Ureter (tissue), 1 donor: ENCODE results near the gene DCLRE1A. TPM values are rescaled to one million over a fixed set of nuclear protein-coding genes. Genes with fewer than 3 reads are reported as not detected.
A peak's percentile ranks its signal among the peaks of the same experiment; 100 is the strongest.

Experiments
- DNase-seq: peaks from one replicate; pipeline ENCODE4 v3.0.0-alpha.2; 2020; ENCODE audit warnings: low spot score
- total RNA-seq: library from RNA; stranded (reverse); gene quantifications from one replicate; pipeline ENCODE4 v1.2.4, GENCODE V29; 2023
- donor health status: DM: yes; HTN: yes; CAD: no.

The DCLRE1A gene
- 8.3 TPM for total RNA-seq

GRCh38 chr10:113854013-113854760 lies at the start of gene DCLRE1A, which contains the start of gene NHLRC2:
TSS of gene DCLRE1A (minus strand) at chr10:113854082. CDS start at chr10:113853182, 900 bp downstream.
TSS of gene NHLRC2 (plus strand) at chr10:113854661. CDS start at chr10:113854873, 212 bp downstream.
- peak; percentile 79 for DNase-seq

DNA sequence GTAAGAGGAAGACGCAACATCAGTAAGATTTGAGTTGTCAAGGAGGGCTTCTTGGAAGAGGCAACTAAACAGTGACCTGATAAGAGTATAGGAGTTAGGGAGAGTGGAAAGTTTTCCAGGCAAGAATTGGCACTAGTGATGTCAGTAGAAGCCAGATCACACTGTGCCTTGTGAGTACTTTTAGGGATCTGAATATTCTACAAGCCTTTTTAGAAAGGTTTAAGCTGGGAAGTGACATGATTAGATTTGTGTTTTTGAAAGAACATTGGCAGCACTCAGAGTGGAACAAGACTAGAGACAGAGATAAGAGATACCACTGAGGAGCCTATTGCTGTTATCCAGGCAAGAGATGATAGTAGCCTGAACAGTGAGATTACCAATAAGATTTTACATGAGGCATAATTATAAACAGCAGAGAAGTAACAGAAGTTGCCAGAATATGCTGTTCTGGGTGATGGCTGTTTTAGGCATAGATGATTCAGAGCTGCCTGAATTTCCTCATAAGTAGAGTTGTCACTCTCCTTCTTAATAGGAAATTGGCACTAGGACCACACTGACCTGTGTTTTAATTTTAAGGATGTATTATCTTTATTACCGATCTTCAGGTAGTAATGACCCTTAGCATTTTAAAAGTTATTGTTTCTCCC lies 46.2 kb upstream of the DCLRE1A start:
- no peak for DNase-seq

DNA sequence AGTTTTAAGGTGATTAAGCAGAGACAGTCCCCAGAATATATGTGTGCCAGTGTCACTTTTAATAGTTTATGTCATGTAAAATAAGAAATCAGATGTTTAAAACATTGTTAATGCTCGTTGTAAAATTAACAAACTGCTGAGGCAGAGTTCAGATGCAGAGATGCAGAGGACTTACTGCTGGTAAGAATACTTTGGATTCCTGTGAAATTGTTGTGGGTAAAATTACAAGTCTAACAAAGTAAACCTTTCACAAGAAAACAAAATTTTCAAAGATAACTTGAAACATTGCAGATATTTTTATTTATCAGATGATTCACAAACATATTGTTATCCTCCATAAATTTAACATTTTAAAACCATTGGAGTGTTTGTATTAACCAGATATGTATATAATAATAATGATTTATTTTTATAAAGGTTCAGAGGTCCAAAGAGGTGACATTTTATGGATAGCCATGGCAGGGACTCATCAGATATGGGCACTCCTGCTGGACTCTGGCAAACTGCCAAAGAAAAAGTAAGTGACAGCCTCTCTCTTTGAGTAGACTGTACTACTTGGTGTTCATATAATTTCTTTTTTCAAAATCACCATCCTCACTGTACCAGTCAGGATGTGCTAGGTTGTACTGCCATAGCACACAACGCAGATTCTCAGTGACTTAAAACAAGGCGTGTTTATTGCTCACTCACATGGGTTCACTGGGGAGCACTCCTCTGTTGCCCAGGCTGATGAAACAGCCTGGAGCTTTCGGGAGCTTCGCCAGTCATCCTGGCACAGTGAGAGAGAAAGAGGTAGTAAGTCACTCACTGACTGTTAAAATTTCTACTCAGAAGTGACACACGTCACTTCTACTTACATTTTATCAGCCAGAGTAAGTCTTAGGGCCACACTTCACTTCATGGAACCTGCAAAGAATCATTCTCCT lies 44.1 kb upstream of the DCLRE1A start:
- DNase-seq, result no peak

DNA sequence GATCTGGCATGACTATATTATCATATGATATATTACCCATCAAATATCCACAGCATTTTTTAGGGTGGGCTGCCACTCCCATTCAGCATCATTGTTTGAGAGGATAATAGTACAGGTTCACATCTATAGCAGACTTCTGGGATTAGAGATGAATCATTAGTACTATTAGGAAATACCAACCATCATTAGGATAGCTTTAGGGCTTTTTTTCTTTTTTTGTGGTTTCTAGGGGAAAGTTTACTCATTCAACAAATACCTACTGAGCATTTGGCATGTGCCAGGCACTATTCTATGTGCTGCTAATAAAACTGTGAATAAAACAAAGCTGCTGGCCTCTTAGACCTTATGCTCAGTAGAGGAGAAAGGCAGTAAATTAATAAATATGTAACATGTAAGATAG lies 41.1 kb upstream of the DCLRE1A start:
- no peak for DNase-seq

GRCh38 chr10:113894581-113894980 lies 40.7 kb upstream of the DCLRE1A start:
- DNase-seq, result no peak

DNA sequence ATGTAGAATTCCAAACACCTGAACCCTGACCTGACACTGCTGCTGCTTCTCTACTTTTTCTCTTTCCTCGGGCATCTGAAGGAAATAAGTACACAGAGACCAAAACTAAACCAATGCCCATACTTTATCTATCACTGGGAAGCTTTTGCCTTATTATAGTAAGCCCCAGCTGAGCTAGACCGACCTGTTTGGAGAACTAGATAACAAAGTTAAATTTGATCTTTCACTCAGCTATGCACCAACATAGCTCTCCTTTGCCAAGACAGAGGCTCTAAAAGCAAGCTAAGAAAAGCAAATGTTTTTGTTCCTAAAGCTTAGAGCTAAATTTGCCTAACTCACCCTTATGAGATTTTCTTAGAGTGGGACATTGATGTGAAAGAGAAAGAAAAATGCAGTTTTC lies 39.7 kb upstream of the DCLRE1A start:
- no peak for DNase-seq

DNA sequence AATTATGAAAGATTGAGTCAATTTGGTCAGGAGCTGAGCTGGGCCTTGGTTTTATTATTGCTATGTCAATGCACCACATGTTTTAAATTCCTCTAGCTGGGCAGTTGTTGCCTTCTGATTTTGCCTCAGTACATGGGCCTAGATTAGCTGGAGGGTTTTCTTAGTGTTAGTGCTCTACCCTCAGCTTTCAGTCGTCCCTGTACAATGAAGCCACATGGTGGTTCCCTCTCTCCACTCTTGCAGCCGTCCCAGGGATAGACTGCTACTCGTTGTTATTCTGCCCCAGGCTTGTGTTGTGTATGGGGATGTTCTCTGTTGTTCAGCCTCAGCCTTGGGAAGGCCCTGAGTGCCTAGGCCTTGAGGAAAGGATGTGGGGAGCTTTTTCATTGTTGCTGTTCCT lies 37.6 kb upstream of the DCLRE1A start:
- DNase-seq, result no peak

DNA sequence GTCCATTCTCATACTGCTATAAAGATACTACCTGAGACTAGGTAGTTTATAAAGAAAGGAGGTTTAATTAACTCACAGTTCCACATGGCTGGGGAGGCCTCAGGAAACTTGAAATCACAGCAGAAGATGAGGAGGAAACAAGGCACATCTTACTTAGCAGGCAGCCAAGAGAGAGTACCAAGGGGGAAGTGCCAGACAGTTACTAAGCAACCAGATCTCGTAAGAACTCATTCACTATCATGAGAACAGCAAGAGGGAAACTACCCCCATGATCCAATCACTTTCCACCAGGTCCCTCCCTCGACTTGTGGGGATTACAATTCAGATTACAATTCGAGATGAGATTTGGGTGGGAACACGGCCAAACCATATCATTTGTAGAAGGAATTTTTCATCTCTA lies 36.9 kb upstream of the DCLRE1A start:
- no peak for DNase-seq

GRCh38 chr10:113889911-113890310 lies 36.0 kb upstream of the DCLRE1A start:
- DNase-seq, result no peak

- no peak for DNase-seq
Measured at GRCh38 chr10:113882240-113882639, 28.4 kb upstream of the DCLRE1A start.

DNA sequence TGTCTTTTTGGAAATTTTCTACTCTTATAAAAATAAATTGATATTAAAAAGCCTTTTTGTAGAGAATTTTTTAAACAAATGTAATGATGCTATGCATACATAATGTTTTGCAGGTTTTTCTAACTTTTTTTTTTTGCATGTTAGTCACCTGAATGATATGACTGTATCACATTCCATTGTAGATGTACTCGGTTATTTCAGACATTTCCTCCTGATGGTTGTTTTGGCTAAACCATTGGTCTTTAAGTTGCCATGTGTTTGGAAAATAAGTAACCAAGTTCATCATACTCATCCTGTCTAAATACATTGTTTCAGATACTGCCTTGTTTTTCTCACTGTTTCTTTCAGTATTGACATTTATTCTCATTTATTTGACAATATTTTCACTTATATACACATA lies 26.4 kb upstream of the DCLRE1A start:
- DNase-seq, result no peak

- DNase-seq, result no peak
Measured at GRCh38 chr10:113879691-113880090, 25.8 kb upstream of the DCLRE1A start.

- no peak for DNase-seq
Measured at GRCh38 chr10:113876461-113876860, 22.6 kb upstream of the DCLRE1A start.

- DNase-seq, result no peak
Measured at GRCh38 chr10:113875212-113875611, 21.3 kb upstream of the DCLRE1A start.

GRCh38 chr10:113872139-113873030 lies 18.5 kb upstream of the DCLRE1A start:
- DNase-seq, result no peak

DNA sequence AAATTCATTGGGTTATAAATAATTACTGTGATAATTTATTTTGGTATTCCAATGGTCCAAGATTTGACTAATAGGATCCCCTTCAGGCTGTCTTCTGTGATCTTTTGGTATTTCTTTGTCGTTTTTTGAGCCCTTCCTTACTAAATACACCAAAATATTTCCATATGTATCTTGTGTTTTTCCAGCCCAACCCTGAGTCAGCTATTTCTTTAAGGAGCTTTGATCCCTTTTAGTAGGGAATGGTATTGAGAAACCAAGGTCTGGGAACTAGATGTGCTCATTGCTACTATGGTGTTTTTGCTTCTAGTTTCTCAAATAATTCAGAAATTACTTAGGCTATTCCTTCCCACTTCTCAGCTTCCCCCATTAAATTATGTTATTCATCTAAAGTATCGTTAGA lies 15.9 kb upstream of the DCLRE1A start:
- no peak for DNase-seq

GRCh38 chr10:113867904-113868303 lies 14.0 kb upstream of the DCLRE1A start:
- DNase-seq, result no peak

DNA sequence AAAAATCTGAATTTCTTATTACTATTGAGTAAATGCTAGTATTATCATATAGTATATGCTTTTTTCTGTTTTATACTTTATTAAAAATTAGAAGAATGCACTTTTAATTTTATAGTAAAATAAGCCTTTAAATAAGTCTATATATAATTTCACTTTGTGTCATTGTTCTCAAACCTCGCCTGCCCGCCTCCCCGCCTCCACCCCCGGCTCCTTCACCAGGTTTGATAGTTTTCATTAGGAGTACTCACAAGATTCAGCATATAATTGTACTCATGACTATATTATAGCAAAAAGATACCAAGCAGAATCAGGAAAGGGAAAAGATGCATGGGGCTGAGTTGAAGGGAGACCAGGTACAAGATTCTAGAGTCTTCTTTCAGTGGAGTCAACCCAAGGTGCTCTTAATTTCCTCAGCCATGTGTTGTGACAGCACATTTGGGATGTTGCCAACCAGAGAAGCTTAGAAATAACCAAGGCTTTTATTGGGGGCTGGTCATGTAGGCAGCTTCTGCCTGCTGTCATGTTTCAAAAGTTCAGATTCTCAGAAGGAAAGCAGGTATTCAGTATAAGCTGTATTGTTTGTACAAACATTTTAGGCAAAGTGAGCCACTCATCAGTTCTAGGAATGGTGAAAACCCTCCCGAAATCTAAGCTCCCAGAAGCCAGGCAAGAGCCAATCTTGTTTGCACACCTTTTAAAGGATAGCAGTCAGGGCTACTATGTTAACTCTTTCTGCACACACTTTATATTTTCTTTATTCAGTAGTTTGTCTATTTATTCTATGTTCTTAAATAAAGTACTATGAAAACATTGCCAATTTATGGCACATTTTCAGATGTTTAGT lies 12.9 kb upstream of the DCLRE1A start:
- no peak for DNase-seq

- DNase-seq, result no peak
Measured at GRCh38 chr10:113865901-113866300, 12.0 kb upstream of the DCLRE1A start.

DNA sequence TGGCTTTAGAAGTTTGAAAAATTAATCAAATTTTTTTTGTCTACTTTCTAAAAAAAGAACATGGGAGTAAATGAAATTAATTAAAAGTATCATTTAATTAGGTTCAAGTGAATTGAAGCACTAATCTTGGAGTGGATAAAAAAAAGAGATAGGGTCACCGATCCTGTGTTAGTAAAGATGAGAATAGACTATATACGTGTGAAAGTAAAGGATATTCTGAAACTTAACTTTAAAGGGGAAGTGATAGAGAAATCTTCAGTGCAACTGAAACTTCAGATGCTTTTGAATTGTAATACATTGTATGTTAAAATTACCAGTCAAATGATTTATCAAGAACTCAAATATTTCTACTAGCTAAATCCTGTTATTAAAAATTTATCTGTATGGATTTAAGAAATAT lies 5.4 kb upstream of the DCLRE1A start:
- no peak for DNase-seq
